Prostate gland (tissue), 2 donors: ENCODE measurements around the gene RCAN3. TPM values are rescaled to one million over a fixed set of nuclear protein-coding genes. Genes with fewer than 3 reads are reported as not detected.
A peak's percentile ranks its signal among the peaks of the same experiment; 100 is the strongest.

Experiments used
- DNase-seq: peaks from one replicate; pipeline ENCODE4 v3.0.0-alpha.2; 2019; ENCODE audit warnings: low spot score
- H3K27ac ChIP-seq, 2 donors: fragments of 200-600 bp; sonication (generic); 2 replicates each; pipeline ENCODE4 v1.5.1; 2017 to 2019
- H3K27me3 ChIP-seq: fragments of 200-600 bp; sonication (generic); replicated peaks from 2 replicates; pipeline ENCODE4 v1.5.1; 2019; ENCODE audit not compliant: insufficient read depth
- H3K36me3 ChIP-seq, 2 donors: fragments of 200-600 bp; sonication (generic); 1 replicate in 1 of 2; 2 replicates in 1 of 2; pipeline versions ENCODE4 v1.5.1 to v1.8.1; 2017 to 2019
- H3K4me1 ChIP-seq: fragments of 200-600 bp; sonication (generic); replicated peaks from 2 replicates; pipeline ENCODE4 v1.5.1; 2019
- H3K4me3 ChIP-seq, 2 donors: fragments of 200-600 bp; sonication (generic); 2 replicates each; pipeline ENCODE4 v1.5.1; 2017 to 2019
- H3K9me3 ChIP-seq: fragments of 200-600 bp; sonication (generic); 2 replicates; pipeline ENCODE4 v1.5.1; 2017
- CTCF ChIP-seq, 4 experiments: fragments of 200-600 bp in 2 of 4; fragments of 450-650 bp in 2 of 4; sonication (generic) in 2 of 4; IDR thresholded peaks; 1 replicate in 3 of 4; 2 replicates in 1 of 4; pipeline ENCODE4 v1.5.1; 2016 to 2019; ENCODE audit warnings: antibody characterized with exemption in 4 of 4, mild to moderate bottlenecking in 2 of 4, moderate library complexity in 2 of 4
- POLR2A ChIP-seq: fragments of 450-650 bp; IDR thresholded peaks from one replicate; pipeline ENCODE4 v1.6.1; 2016; ENCODE audit warnings: antibody characterized with exemption, mild to moderate bottlenecking
- POLR2AphosphoS5 ChIP-seq: sonication (generic); formaldehyde crosslinking; IDR thresholded peaks from one replicate; pipeline ENCODE4 v1.6.1; 2017; ENCODE audit warnings: antibody characterized with exemption
- WGBS: methylation state at CpG from one replicate; pipeline ENCODE4 v1.1.5; 2018; 5-methylcytosine and 5-hydroxymethylcytosine counted together
- intact Hi-C: fragments of 100-400 bp; cut with DNase I; formaldehyde crosslinking; loops from one replicate; pipeline ENCODE4 v1.14.2; 2022
- total RNA-seq, 2 donors: library from RNA; depleted of rRNA; stranded (reverse); fragments of >200 nt; gene quantifications; one replicate each; pipeline ENCODE4 v1.1.0, GENCODE V29; 2016

Gene RCAN3
- total RNA-seq, 2 donors from 2014 or later: 50.8 to 238 TPM

- peaks cover 0 to 9% of the 10 kb centered on the region in 2 donors for H3K36me3 ChIP-seq
- H3K4me3 ChIP-seq: no peak overlapping the region
- DNase-seq: no peak
- TF ChIP-seq POLR2A (no peak), POLR2AphosphoS5 (no peak), CTCF (IDR thresholded peaks at IDR 0.05) (no peak)
- WGBS: 89% methylated on average over 11 of the region's 11 CpGs
- intact Hi-C loops: no loop called here
- peak overlapping the region in 1 of 2 donors; percentile 69 for H3K27ac ChIP-seq
- H3K9me3 ChIP-seq: no peaks in the 10 kb centered on the region
- no peaks in the 10 kb centered on the region for H3K4me1 ChIP-seq
- H3K27me3 ChIP-seq: no peaks in the 10 kb centered on the region
Measured at GRCh38 chr1:24468685-24469316, 33.8 kb upstream of the RCAN3 start.

- 89% methylated on average over 2 of the region's 2 CpGs for WGBS
- intact Hi-C loops: no loop called here
- Histone ChIP-seq H3K9me3 (no peaks in the 10 kb centered on the region), H3K4me3 (no peak overlapping the region), H3K27me3 (no peaks in the 10 kb centered on the region), H3K36me3 (peaks cover 0 to 5% of the 10 kb centered on the region in 2 donors), H3K27ac (peak overlapping the region in 1 of 2 donors; percentile 69), H3K4me1 (peaks cover 2% of the 10 kb centered on the region)
- no peak for DNase-seq
- TF ChIP-seq POLR2A (no peak), CTCF (IDR thresholded peaks at IDR 0.05) (no peak), POLR2AphosphoS5 (no peak)
Measured at GRCh38 chr1:24470592-24470991, 32.0 kb upstream of the RCAN3 start.

DNA sequence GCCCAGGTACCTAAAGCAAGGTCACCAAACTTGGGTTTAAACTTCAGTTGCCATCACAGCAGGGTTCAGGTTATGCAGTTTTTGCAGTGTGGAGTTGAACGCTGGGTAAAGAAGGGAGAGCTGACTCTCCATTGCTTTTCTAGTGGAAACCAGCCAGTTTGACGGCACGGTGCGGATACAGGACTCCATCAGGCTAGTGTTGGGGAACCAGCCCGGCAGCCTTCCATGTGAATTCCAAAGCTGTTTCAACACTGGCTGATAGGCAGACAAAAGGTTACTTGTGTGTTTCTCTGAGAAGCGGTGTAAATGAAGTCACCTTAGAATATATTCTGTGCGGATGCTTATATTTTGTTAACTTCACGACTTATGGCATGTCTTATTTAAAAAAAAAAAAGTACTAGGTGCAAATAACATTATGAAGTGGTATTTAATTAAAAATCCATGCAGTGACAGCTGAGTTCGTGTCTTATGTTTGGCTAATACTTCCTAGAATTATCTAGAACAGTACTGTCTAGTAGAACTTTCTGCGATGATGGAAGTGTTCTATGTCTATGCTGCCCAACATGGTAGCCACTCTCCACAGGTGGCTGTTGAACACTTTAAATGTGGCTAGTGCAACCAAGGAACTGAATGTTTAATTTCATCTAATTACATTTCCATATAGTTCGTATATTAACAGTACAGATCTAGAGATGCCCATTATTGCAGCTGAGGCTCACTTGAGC lies 29.9 kb upstream of the RCAN3 start:
- Histone ChIP-seq H3K27me3 (no peaks in the 10 kb centered on the region), H3K4me3 (no peak overlapping the region), H3K36me3 (no peaks in the 10 kb centered on the region), H3K9me3 (no peaks in the 10 kb centered on the region), H3K4me1 (peaks cover 10% of the 10 kb centered on the region), H3K27ac (peak overlapping the region; percentile 12 to 69)
- peak; percentile 80 for DNase-seq
- 54% methylated on average over 11 of the region's 11 CpGs for WGBS
- TF ChIP-seq POLR2AphosphoS5: peak; percentile 54
- no peak for TF ChIP-seq POLR2A
- intact Hi-C loops: no loop called here

GRCh38 chr1:24474193-24474592 lies 28.4 kb upstream of the RCAN3 start:
- no peak for DNase-seq
- H3K4me1 ChIP-seq: peaks cover 10% of the 10 kb centered on the region
- H3K4me3 ChIP-seq: no peak overlapping the region
- intact Hi-C loops: no loop called here
- TF ChIP-seq POLR2AphosphoS5 (no peak), CTCF (IDR thresholded peaks at IDR 0.05) (no peak), POLR2A (no peak)
- no peaks in the 10 kb centered on the region for H3K27me3 ChIP-seq
- H3K9me3 ChIP-seq: no peaks in the 10 kb centered on the region
- H3K36me3 ChIP-seq: no peaks in the 10 kb centered on the region
- H3K27ac ChIP-seq: peak overlapping the region; percentile 35 to 69

- no peaks in the 10 kb centered on the region for H3K9me3 ChIP-seq
- TF ChIP-seq POLR2A (no peak), POLR2AphosphoS5 (no peak), CTCF (IDR thresholded peaks at IDR 0.05) (no peak)
- no peak for DNase-seq
- intact Hi-C loops: no loop called here
- no peak overlapping the region for H3K4me3 ChIP-seq
- H3K36me3 ChIP-seq: no peaks in the 10 kb centered on the region
- 56% methylated on average over 4 of the region's 4 CpGs for WGBS
- peaks cover 10% of the 10 kb centered on the region for H3K4me1 ChIP-seq
- H3K27me3 ChIP-seq: no peaks in the 10 kb centered on the region
- H3K27ac ChIP-seq: peak overlapping the region in 1 of 2 donors; percentile 69
Measured at GRCh38 chr1:24475700-24476099, 26.9 kb upstream of the RCAN3 start.
